HEK293 (cell line): ENCODE results near the gene TRIP4.
"Not testable (repeated sequence)": the region's sequence is repeated elsewhere in the genome, so short reads cannot be mapped to it uniquely, and the experiment has no call there.

Experiments
- CTCF ChIA-PET: fragments of 350-600 bp; formaldehyde crosslinking; extraction: SDS; loops from one replicate; lab custom pipeline; 2021; ENCODE audit warnings: antibody characterized with exemption; lab: Yijun Ruan, JAX
- POLR2A ChIA-PET: fragments of 300-600 bp; formaldehyde crosslinking; extraction: SDS; loops from one replicate; lab custom pipeline; 2020; ENCODE audit warnings: antibody characterized with exemption, inconsistent platforms; lab: Yijun Ruan, JAX
- H3K27ac ChIP-seq: fragments of 200-500 bp; sonication (Bioruptor generic); 2 replicates; pipeline ENCODE4 v1.5.1; 2014; ENCODE audit warnings: low read depth, low read length, control low read depth, inconsistent platforms; ENCODE audit errors: extremely low read depth
- H3K36me3 ChIP-seq, 2 experiments: fragments of 200-500 bp in 1 of 2; sonication (Bioruptor generic) in 1 of 2; 1 replicate in 1 of 2; 2 replicates in 1 of 2; pipeline ENCODE4 v1.5.1; 2014 to 2017; ENCODE audit warnings: inconsistent platforms in 2 of 2, low read length in 2 of 2; ENCODE audit not compliant: control insufficient read depth in 2 of 2, insufficient read depth in 1 of 2
- H3K4me1 ChIP-seq: fragments of 200-500 bp; sonication (Bioruptor generic); 2 replicates; pipeline ENCODE4 v1.5.1; 2014; ENCODE audit warnings: mild to moderate bottlenecking, low read length, inconsistent platforms; ENCODE audit not compliant: control insufficient read depth, insufficient read depth
- H3K4me3 ChIP-seq: 2 replicates; pipeline ENCODE4 v1.5.1; 2011; ENCODE audit warnings: low read depth, mild to moderate bottlenecking, control low read depth, low read length, moderate library complexity
- H3K9me3 ChIP-seq: fragments of 200-500 bp; sonication (Bioruptor generic); 2 replicates; pipeline ENCODE4 v1.5.1; 2014; ENCODE audit warnings: low read depth, low read length, inconsistent platforms; ENCODE audit not compliant: control insufficient read depth, insufficient read depth
- KLF16 ChIP-seq: fragments of 450-650 bp; formaldehyde crosslinking; IDR thresholded peaks from 2 replicates; pipeline ENCODE4 v1.5.1; 2017; ENCODE audit warnings: missing biosample characterization, missing genetic modification characterization
- KLF8 ChIP-seq: fragments of 450-650 bp; formaldehyde crosslinking; IDR thresholded peaks from 2 replicates; pipeline ENCODE4 v1.5.1; 2016; ENCODE audit warnings: missing biosample characterization, missing genetic modification characterization
- MZF1 ChIP-seq: fragments of 450-650 bp; formaldehyde crosslinking; IDR thresholded peaks from 2 replicates; pipeline ENCODE4 v1.5.1; 2017; ENCODE audit warnings: missing biosample characterization, missing genetic modification characterization, borderline replicate concordance
- OSR2 ChIP-seq: fragments of 450-650 bp; formaldehyde crosslinking; IDR thresholded peaks from 2 replicates; pipeline ENCODE4 v1.5.1; 2016; ENCODE audit warnings: missing biosample characterization, missing genetic modification characterization
- OVOL3 ChIP-seq: fragments of 450-650 bp; formaldehyde crosslinking; IDR thresholded peaks from 2 replicates; pipeline ENCODE4 v1.5.1; 2016; ENCODE audit warnings: missing biosample characterization, missing genetic modification characterization
- SALL2 ChIP-seq: fragments of 450-650 bp; formaldehyde crosslinking; IDR thresholded peaks from 2 replicates; pipeline ENCODE4 v1.5.0; 2017; ENCODE audit warnings: missing biosample characterization, mild to moderate bottlenecking, missing genetic modification characterization, borderline replicate concordance
- SCRT2 ChIP-seq: fragments of 450-650 bp; formaldehyde crosslinking; IDR thresholded peaks from 2 replicates; pipeline ENCODE4 v1.5.1; 2016; ENCODE audit warnings: missing biosample characterization, missing genetic modification characterization
- ZBTB17 ChIP-seq: fragments of 450-650 bp; formaldehyde crosslinking; IDR thresholded peaks from 2 replicates; pipeline ENCODE4 v1.5.1; 2016; ENCODE audit warnings: missing biosample characterization, missing genetic modification characterization
- ZNF146 ChIP-seq: fragments of 450-650 bp; formaldehyde crosslinking; IDR thresholded peaks from 2 replicates; pipeline ENCODE4 v1.5.1; 2016; ENCODE audit warnings: missing biosample characterization, missing genetic modification characterization
- ZNF16 ChIP-seq: fragments of 450-650 bp; formaldehyde crosslinking; IDR thresholded peaks from 2 replicates; pipeline ENCODE4 v1.5.1; 2016; ENCODE audit warnings: low read depth, missing biosample characterization, missing genetic modification characterization
- ZNF174 ChIP-seq: fragments of 450-650 bp; formaldehyde crosslinking; IDR thresholded peaks from 2 replicates; pipeline ENCODE4 v1.5.0; 2017; ENCODE audit warnings: missing biosample characterization, mild to moderate bottlenecking, missing genetic modification characterization
- ZNF302 ChIP-seq: fragments of 450-650 bp; formaldehyde crosslinking; IDR thresholded peaks from 2 replicates; pipeline ENCODE4 v1.5.1; 2016; ENCODE audit warnings: missing biosample characterization, missing genetic modification characterization, low read depth
- ZNF404 ChIP-seq: fragments of 450-650 bp; formaldehyde crosslinking; IDR thresholded peaks from 2 replicates; pipeline ENCODE4 v1.5.1; 2017; ENCODE audit warnings: missing biosample characterization, missing genetic modification characterization
- ZNF585B ChIP-seq: fragments of 450-650 bp; formaldehyde crosslinking; IDR thresholded peaks from 2 replicates; pipeline ENCODE4 v1.5.1; 2016; ENCODE audit warnings: missing biosample characterization, missing genetic modification characterization
- ZNF664 ChIP-seq: fragments of 450-650 bp; formaldehyde crosslinking; IDR thresholded peaks from 2 replicates; pipeline ENCODE4 v1.5.1; 2016; ENCODE audit warnings: missing biosample characterization, missing genetic modification characterization
- ZNF777 ChIP-seq: fragments of 450-650 bp; formaldehyde crosslinking; IDR thresholded peaks from 2 replicates; pipeline ENCODE4 v1.5.1; 2017; ENCODE audit warnings: missing biosample characterization, missing genetic modification characterization, borderline replicate concordance
- ZNF792 ChIP-seq: fragments of 450-650 bp; formaldehyde crosslinking; IDR thresholded peaks from 2 replicates; pipeline ENCODE4 v1.5.1; 2016; ENCODE audit warnings: missing biosample characterization, missing genetic modification characterization
- ZNF830 ChIP-seq: fragments of 450-650 bp; IDR thresholded peaks from 2 replicates; pipeline ENCODE4 v1.5.0; 2018; ENCODE audit warnings: missing biosample characterization, missing genetic modification characterization, low read depth, mild to moderate bottlenecking, moderate library complexity
- ZSCAN30 ChIP-seq: fragments of 450-650 bp; IDR thresholded peaks from 2 replicates; pipeline ENCODE4 v1.5.1; 2018; ENCODE audit warnings: missing biosample characterization, mild to moderate bottlenecking, missing genetic modification characterization, moderate library complexity
- TF ChIP-seq, protein P1 (sequence below): fragments of 450-650 bp; formaldehyde crosslinking; IDR thresholded peaks from 2 replicates; pipeline ENCODE4 v1.5.1; 2017; ENCODE audit warnings: missing biosample characterization, missing genetic modification characterization
- TF ChIP-seq, protein P2 (sequence below): fragments of 450-650 bp; formaldehyde crosslinking; IDR thresholded peaks from 2 replicates; pipeline ENCODE4 v1.5.1; 2017; ENCODE audit warnings: missing biosample characterization, missing genetic modification characterization
- TF ChIP-seq, protein P3 (sequence below): fragments of 450-650 bp; formaldehyde crosslinking; IDR thresholded peaks from 2 replicates; pipeline ENCODE4 v1.5.1; 2016; ENCODE audit warnings: missing biosample characterization, missing genetic modification characterization
- TF ChIP-seq, protein P4 (sequence below): fragments of 450-650 bp; formaldehyde crosslinking; IDR thresholded peaks from 2 replicates; pipeline ENCODE4; 2016; ENCODE audit warnings: missing biosample characterization, missing genetic modification characterization

TRIP4 gene

DNA sequence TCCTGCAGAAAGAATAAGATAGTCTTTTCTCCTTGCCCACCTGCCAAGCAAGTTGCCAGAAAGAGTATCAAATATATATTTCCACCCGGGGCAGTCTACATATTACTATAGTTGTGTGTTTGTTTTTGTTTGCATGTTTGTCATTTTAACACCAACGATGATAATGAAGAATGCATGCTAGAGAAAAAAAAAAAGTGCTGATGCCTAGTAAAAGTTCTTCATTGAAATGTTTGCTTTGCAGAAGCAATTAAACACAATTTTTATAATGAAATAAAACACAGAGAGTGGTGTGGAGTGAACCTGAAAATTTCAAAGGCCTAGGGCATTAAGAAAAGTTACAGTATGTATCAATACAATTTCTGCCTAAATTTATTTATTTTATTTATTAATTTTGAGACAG, 3.9 kb upstream of the TRIP4 start:
- CTCF ChIA-PET: no interaction called here
- peaks cover 0 to 3% of the 10 kb centered on the region in 2 experiments; a peak in 2 of 3 replicates for H3K36me3 ChIP-seq
- no peak overlapping the region for H3K27ac ChIP-seq
- H3K4me1 ChIP-seq: no peaks in the 10 kb centered on the region
- H3K9me3 ChIP-seq: no peaks in the 10 kb centered on the region
- POLR2A ChIA-PET: no interaction called here
- TF ChIP-seq ZNF830 (tag by site-specific recombination) (no peak), ZNF404 (tag by site-specific recombination) (no peak), ZBTB17 (tag by site-specific recombination) (no peak), SALL2 (no peak), SCRT2 (no peak), ZNF585B (tag by site-specific recombination) (no peak), ZNF777 (no peak)
- no peak overlapping the region for H3K4me3 ChIP-seq

DNA sequence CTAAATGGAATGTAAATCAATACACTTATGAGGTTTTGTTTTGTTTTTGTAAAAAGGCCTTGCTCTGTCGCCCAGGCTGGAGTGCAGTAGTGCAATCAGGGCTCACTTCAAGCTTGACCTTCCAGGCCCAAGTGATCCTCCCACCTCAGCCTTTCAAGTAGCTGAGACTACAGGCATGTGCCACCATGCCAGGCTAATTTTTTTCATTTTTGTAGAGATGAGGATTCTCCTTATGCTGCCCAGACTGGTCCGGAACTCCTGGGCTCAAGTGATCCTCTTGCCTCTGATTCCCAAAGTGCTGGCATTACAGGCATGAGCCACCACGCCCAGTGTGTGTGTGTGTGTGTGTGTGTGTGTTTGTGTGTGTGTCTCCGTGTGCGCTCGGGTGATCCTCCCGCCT, 1.3 kb upstream of the TRIP4 start:
- H3K4me3 ChIP-seq: no peak overlapping the region
- no peaks in the 10 kb centered on the region for H3K36me3 ChIP-seq
- ChIA-PET POLR2A (no interaction called here), CTCF (no interaction called here)
- H3K4me1 ChIP-seq: no peaks in the 10 kb centered on the region
- no peaks in the 10 kb centered on the region for H3K9me3 ChIP-seq
- H3K27ac ChIP-seq: no peak overlapping the region
- TF ChIP-seq KLF8 (tag by site-specific recombination): no peak
- no peak for TF ChIP-seq ZNF146 (tag by site-specific recombination)
- TF ChIP-seq, protein P1, sequence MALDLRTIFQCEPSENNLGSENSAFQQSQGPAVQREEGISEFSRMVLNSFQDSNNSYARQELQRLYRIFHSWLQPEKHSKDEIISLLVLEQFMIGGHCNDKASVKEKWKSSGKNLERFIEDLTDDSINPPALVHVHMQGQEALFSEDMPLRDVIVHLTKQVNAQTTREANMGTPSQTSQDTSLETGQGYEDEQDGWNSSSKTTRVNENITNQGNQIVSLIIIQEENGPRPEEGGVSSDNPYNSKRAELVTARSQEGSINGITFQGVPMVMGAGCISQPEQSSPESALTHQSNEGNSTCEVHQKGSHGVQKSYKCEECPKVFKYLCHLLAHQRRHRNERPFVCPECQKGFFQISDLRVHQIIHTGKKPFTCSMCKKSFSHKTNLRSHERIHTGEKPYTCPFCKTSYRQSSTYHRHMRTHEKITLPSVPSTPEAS (tag by site-specific recombination): 0 out of 2 replicates have a peak, but pooled peaks have one; percentile 19
- TF ChIP-seq ZNF664 (tag by site-specific recombination): no peak
- TF ChIP-seq, protein P2, sequence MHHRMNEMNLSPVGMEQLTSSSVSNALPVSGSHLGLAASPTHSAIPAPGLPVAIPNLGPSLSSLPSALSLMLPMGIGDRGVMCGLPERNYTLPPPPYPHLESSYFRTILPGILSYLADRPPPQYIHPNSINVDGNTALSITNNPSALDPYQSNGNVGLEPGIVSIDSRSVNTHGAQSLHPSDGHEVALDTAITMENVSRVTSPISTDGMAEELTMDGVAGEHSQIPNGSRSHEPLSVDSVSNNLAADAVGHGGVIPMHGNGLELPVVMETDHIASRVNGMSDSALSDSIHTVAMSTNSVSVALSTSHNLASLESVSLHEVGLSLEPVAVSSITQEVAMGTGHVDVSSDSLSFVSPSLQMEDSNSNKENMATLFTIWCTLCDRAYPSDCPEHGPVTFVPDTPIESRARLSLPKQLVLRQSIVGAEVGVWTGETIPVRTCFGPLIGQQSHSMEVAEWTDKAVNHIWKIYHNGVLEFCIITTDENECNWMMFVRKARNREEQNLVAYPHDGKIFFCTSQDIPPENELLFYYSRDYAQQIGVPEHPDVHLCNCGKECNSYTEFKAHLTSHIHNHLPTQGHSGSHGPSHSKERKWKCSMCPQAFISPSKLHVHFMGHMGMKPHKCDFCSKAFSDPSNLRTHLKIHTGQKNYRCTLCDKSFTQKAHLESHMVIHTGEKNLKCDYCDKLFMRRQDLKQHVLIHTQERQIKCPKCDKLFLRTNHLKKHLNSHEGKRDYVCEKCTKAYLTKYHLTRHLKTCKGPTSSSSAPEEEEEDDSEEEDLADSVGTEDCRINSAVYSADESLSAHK (tag by site-specific recombination): no peak
- no peak for TF ChIP-seq ZSCAN30 (tag by site-specific recombination)
- no peak for TF ChIP-seq ZNF302 (tag by site-specific recombination)

DNA sequence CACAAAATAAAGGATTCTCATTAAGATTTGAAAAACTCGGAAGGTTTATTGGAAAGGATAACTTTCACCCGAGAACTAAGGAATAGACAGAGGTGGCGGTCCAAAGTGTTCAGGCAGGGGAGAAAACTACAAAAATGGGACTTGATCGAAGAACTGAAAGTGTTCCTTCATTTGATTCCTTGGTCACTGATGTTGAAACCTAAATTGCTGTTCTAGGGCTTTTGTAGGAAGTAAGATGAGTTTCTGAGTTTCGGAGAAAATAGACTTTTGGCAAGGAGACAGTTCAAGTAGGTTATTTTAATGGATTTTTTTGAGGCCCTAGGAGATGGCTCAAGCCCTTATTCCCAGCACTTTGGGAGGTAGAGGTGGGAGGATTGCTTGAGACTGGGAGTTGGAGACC, 1.4 kb downstream of the TRIP4 start:
- ChIA-PET CTCF (interaction anchor here (0.5 to 0.9 kb wide), 2 partner anchors 73 to 292 kb away, joined by 3 to 4 read pairs; no protein-coding TSS in a partner anchor), POLR2A (no interaction called here)
- no peaks in the 10 kb centered on the region for H3K4me1 ChIP-seq

DNA sequence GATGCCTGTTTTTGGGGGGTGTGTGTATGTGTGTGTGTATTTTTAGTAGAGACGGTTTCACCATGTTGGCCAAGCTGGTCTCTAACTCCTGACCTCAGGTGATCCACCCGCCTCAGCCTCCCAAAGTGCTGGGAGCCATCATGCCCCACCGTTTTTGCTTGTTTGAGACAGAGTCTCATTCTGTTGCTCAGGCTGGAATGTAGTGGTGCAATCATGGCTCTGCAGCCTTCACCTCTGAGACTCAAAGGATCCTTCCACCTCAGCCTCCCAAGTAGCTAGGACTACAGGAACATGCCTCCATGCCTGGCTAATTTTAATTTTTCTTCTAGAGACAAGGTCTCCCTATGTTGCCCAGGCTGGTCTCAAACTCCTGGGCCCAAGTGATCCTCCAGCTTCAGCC, 4.8 kb downstream of the TRIP4 start:
- H3K4me3 ChIP-seq, H3K27ac ChIP-seq, POLR2A ChIA-PET, H3K4me1 ChIP-seq, CTCF ChIA-PET, H3K9me3 ChIP-seq: not testable (repeated sequence)
- peaks cover 16 to 28% of the 10 kb centered on the region in 2 experiments for H3K36me3 ChIP-seq

More for the DNA sequence above, 1.4 kb downstream of the TRIP4 start:
- Histone ChIP-seq H3K36me3 (peaks cover 0 to 4% of the 10 kb centered on the region in 2 experiments; a peak in 2 of 3 replicates), H3K4me3 (no peak overlapping the region), H3K27ac (no peak overlapping the region), H3K9me3 (no peaks in the 10 kb centered on the region)
- TF ChIP-seq, protein P3, sequence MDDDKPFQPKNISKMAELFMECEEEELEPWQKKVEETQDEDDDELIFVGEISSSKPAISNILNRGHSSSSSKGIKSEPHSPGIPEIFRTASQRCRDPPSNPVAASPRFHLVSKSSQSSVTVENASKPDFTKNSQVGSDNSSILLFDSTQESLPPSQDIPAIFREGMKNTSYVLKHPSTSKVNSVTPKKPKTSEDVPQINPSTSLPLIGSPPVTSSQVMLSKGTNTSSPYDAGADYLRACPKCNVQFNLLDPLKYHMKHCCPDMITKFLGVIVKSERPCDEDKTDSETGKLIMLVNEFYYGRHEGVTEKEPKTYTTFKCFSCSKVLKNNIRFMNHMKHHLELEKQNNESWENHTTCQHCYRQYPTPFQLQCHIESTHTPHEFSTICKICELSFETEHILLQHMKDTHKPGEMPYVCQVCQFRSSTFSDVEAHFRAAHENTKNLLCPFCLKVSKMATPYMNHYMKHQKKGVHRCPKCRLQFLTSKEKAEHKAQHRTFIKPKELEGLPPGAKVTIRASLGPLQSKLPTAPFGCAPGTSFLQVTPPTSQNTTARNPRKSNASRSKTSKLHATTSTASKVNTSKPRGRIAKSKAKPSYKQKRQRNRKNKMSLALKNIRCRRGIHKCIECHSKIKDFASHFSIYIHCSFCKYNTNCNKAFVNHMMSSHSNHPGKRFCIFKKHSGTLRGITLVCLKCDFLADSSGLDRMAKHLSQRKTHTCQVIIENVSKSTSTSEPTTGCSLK: no peak
- TF ChIP-seq, protein P4, sequence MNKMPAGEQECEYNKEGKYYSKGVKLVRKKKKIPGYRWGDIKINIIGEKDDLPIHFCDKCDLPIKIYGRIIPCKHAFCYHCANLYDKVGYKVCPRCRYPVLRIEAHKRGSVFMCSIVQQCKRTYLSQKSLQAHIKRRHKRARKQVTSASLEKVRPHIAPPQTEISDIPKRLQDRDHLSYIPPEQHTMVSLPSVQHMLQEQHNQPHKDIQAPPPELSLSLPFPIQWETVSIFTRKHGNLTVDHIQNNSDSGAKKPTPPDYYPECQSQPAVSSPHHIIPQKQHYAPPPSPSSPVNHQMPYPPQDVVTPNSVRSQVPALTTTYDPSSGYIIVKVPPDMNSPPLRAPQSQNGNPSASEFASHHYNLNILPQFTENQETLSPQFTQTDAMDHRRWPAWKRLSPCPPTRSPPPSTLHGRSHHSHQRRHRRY: no peak
- TF ChIP-seq OSR2 (tag by site-specific recombination) (no peak), OVOL3 (no peak), ZNF174 (tag by site-specific recombination) (no peak), ZNF792 (tag by site-specific recombination) (no peak), ZNF16 (tag by site-specific recombination) (no peak), MZF1 (no peak), KLF16 (no peak)
